ENCODE results near the gene TRMU. TPM values are rescaled to one million over a fixed set of nuclear protein-coding genes. Genes with fewer than 3 reads are reported as not detected.

The TRMU gene
- total and polyA plus RNA-seq, 2 of the 4 experiments (the other 2 are of a cell fraction): 19.0 to 36.4 TPM

DNA sequence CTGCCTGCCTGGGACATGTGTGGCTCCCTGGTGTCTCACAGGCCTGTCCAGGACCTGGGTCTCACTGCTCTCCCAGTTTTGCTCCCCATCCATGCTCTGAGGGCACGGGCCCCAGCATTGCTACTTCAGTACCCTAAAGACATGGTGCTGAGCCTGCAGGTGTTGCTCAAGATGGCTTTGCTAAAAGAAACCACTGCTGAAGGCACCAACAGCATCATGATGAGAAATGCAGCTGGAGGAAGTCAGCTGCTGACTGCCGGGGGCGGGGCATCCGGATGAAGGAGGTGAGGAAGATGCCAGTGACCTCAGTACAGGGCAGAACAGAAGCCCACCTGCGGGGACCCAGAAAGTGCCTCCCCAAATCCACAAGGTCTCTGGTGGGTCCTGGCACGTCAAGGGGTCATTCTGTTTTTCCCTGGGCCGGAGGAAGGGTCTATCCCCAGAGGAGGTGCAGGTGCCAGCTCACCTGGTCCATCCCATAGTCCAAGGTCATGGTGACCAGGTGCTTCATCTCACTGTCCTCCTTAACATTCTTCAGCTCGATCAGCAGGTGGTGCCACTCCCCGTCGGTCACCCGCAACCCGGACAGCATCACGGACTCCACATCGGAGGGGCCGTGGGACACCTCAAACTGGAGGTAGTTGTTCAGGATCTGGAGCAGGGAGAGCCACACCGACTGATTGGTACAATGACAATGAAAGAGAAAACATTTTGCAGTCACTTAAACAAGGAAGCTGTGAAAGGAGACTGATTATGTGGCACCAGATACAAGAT, 63.9 kb downstream of the TRMU start:
- ChIA-PET CTCF (no interaction called here), POLR2A (ENCODE audit: unreplicated experiment) (no interaction called here)
- Histone ChIP-seq H2AK5ac (ENCODE audit: low read depth, low read length) (no peak overlapping the region), H3K14ac (replicated peaks; ENCODE audit: low read depth, low read length) (no peak overlapping the region), H2BK20ac (ENCODE audit: low read depth, low read length) (no peak overlapping the region), H2BK5ac (ENCODE audit: low read depth, low read length, poor library complexity, severe bottlenecking) (no peak overlapping the region), H3K36me3 (ENCODE audit: control insufficient read depth, insufficient read depth, low read length) (no peaks in the 10 kb centered on the region), H3K4ac (ENCODE audit: low read depth, low read length) (no peak overlapping the region), H4K5ac (ENCODE audit: low read depth, low read length) (no peak overlapping the region), H3K27me3 (ENCODE audit: control insufficient read depth, insufficient read depth, low read length) (peaks cover 16% of the 10 kb centered on the region), H2BK15ac (ENCODE audit: low read depth, low read length) (no peak overlapping the region), H3K4me2 (ENCODE audit: low read depth, low read length) (no peak overlapping the region), H3K4me1 (ENCODE audit: control insufficient read depth, insufficient read depth, low read length) (no peaks in the 10 kb centered on the region), H3K56ac (ENCODE audit: extremely low read depth, insufficient read depth, low read length) (no peak overlapping the region), H3K18ac (ENCODE audit: low read depth, low read length) (no peak overlapping the region), H3K9me1 (ENCODE audit: insufficient read depth, low read length) (no peaks in the 10 kb centered on the region; the same call in 1 of the 2 replicates), H4K20me1 (ENCODE audit: insufficient read depth, low read length) (no peaks in the 10 kb centered on the region), H3K23ac (ENCODE audit: low read depth, low read length) (no peak overlapping the region), H3K9me3 (ENCODE audit: control insufficient read depth, insufficient read depth, low read length) (no peaks in the 10 kb centered on the region), H4K8ac (ENCODE audit: low read depth in 2 of 2, low read length in 2 of 2) (no peak overlapping the region), H3K79me1 (ENCODE audit: low read depth in 1 of 2, low read length in 2 of 2) (no peaks in the 10 kb centered on the region), H4K91ac (ENCODE audit: insufficient read depth, low read depth, low read length) (no peak overlapping the region), H2AK9ac (replicated peaks; ENCODE audit: low read depth, low read length, poor library complexity) (no peak overlapping the region), H2BK120ac (ENCODE audit: low read depth, low read length) (no peak overlapping the region), H2AFZ (replicated peaks; ENCODE audit: low read length, poor library complexity) (no peak overlapping the region), H3K27ac (ENCODE audit: insufficient read depth, low read length) (no peak overlapping the region), H3K4me3 (ENCODE audit: insufficient read depth, low read depth, low read length) (no peak overlapping the region), H3K9ac (ENCODE audit: low read depth, low read length) (no peak overlapping the region)
- DNase-seq (no peak), ATAC-seq (ENCODE audit: low read depth) (no peak)
- BruUV-seq (replicated peaks): no TSS peak
- dilution Hi-C loops (cut with HindIII; ENCODE audit: low sequenced_read_pairs, unreplicated experiment) (no loop called here), in situ Hi-C loops (cut with MboI; ENCODE audit: low sequenced_read_pairs) (loop anchor here (5.0 kb wide), 1 partner anchor 52 kb away; no protein-coding TSS in a partner anchor), intact Hi-C loops (cut with micrococcal nuclease) (loop anchor here (10.0 kb wide), 1 partner anchor 125 kb away; no protein-coding TSS in a partner anchor)
- no peak for TF ChIP-seq RFX5 (IDR thresholded peaks at IDR 0.05; ENCODE audit: low read depth, low read length)
- WGBS, 2 experiments (ENCODE audit: extremely low coverage in 2 of 2, insufficient read length in 1 of 2): 70% methylated on average over 4 of the region's 16 CpGs; no CpG with 5 or more reads in 1 of the 2 experiments
